Gastroesophageal sphincter (tissue), 4 donors: ENCODE results near the gene NIP7. TPM values are rescaled to one million over a fixed set of nuclear protein-coding genes. Genes with fewer than 3 reads are reported as not detected.
"Not testable (repeated sequence)": the region's sequence is repeated elsewhere in the genome, so short reads cannot be mapped to it uniquely, and the experiment has no call there.

ENCODE experiments used
- ATAC-seq: fragments of 150-250 bp; one replicate; pipeline ENCODE4 v1.9.1; 2016; ENCODE audit warnings: mild to moderate bottlenecking, moderate library complexity
- H3K27ac ChIP-seq, 4 donors: fragments of 200-600 bp; sonication (generic) in 3 of 4; 1 replicate in 3 of 4; 2 replicates in 1 of 4; pipeline ENCODE4 v1.5.1; 2016 to 2019
- H3K27me3 ChIP-seq: fragments of 200-600 bp; sonication (generic); one replicate; pipeline ENCODE4 v1.5.1; 2019
- H3K36me3 ChIP-seq, 2 donors: fragments of 200-600 bp; sonication (generic); one replicate each; pipeline ENCODE4 v1.5.1; 2019; ENCODE audit warnings: control low read depth in 1 of 2
- H3K4me1 ChIP-seq, 3 donors: fragments of 200-600 bp; sonication (generic); 1 replicate in 2 of 3; 2 replicates in 1 of 3; pipeline ENCODE4 v1.5.1; 2016 to 2019; ENCODE audit warnings: control low read depth in 2 of 3
- H3K4me3 ChIP-seq, 2 donors: fragments of 200-600 bp; sonication (generic); one replicate each; pipeline ENCODE4 v1.5.1; 2019; ENCODE audit warnings: mild to moderate bottlenecking in 1 of 2, moderate library complexity in 1 of 2
- H3K9me3 ChIP-seq, 3 donors: fragments of 200-600 bp; sonication (generic); one replicate each; pipeline ENCODE4 v1.5.1; 2017 to 2019; ENCODE audit warnings: control low read depth in 2 of 3
- CTCF ChIP-seq, 4 experiments: fragments of 200-600 bp in 2 of 4; fragments of 450-650 bp in 2 of 4; sonication (generic) in 1 of 4; IDR thresholded peaks; one replicate each; pipeline ENCODE4 v1.5.1; 2017 to 2019; ENCODE audit warnings: antibody characterized with exemption in 4 of 4, mild to moderate bottlenecking in 2 of 4, moderate library complexity in 2 of 4
- EP300 ChIP-seq: sonication (generic); formaldehyde crosslinking; IDR thresholded peaks from one replicate; pipeline ENCODE4 v1.6.1; 2017; ENCODE audit warnings: antibody characterized with exemption, mild to moderate bottlenecking
- POLR2A ChIP-seq, 2 donors: fragments of 450-650 bp; IDR thresholded peaks; one replicate each; pipeline ENCODE4 v1.6.1; 2017; ENCODE audit warnings: antibody characterized with exemption in 2 of 2, mild to moderate bottlenecking in 2 of 2, moderate library complexity in 1 of 2
- POLR2AphosphoS5 ChIP-seq: sonication (generic); formaldehyde crosslinking; IDR thresholded peaks from one replicate; pipeline ENCODE4 v1.6.1; 2017; ENCODE audit warnings: antibody characterized with exemption
- WGBS, 2 donors: methylation state at CpG; one replicate each; pipeline ENCODE4 v1.1.5; 2018; ENCODE audit warnings: low coverage in 1 of 2; 5-methylcytosine and 5-hydroxymethylcytosine counted together
- total RNA-seq, 4 donors: library from RNA; depleted of rRNA; stranded (reverse); fragments of >200 nt; gene quantifications; one replicate each; pipeline ENCODE4 v1.1.0, GENCODE V29; 2016

The NIP7 gene
- total RNA-seq, 4 donors from 2014 or later = 7.5 to 18.9 (median 15.0) TPM

GRCh38 chr16:69349536-69349935 lies 10.0 kb downstream of the NIP7 start:
- ATAC-seq = no peak
- Histone ChIP-seq H3K27ac (no peak overlapping the region), H3K4me1 (no peaks in the 10 kb centered on the region), H3K9me3 (no peaks in the 10 kb centered on the region), H3K27me3 (no peaks in the 10 kb centered on the region), H3K4me3 (no peak overlapping the region), H3K36me3 (peaks cover 0 to 43% of the 10 kb centered on the region in 2 donors)
- 74 to 97% methylated on average over 5 to 6 of the region's 10 CpGs for WGBS, 2 donors
- TF ChIP-seq EP300 (no peak), POLR2A (IDR thresholded peaks at IDR 0.05) (no peak), CTCF (IDR thresholded peaks at IDR 0.05) (no peak), POLR2AphosphoS5 (no peak)

DNA sequence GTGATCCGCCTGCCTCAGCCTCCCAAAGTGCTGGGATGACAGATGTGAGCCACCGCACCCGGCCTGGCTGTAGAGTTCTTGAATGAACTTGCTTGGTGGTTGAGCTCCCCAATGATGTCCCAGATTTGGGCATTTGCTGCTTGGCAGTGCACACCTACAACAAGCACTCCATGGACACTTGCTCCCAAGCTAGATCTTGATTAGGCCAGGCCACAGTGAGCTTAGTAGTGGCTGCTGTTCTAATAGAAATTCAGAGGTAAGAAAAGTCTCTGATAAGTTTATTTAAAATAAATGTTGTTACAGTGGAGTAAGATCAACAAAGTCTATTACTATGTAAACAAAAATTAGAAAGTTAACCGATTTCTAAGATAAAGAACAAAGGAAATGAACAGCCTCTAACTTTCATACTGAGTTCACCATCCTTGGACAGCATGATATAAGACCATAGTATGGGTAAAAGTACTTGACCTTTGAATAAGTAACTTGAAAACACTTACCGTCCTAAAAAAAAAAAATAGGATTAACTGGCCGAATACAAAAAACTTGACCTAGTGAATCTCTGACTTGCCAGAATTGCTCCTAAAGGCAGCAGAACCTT lies 11.1 kb downstream of the NIP7 start:
- no peak for ATAC-seq
- Histone ChIP-seq H3K36me3 (peaks cover 0 to 43% of the 10 kb centered on the region in 2 donors), H3K27me3 (no peaks in the 10 kb centered on the region), H3K27ac (no peak overlapping the region), H3K4me1 (no peaks in the 10 kb centered on the region), H3K4me3 (no peak overlapping the region), H3K9me3 (no peaks in the 10 kb centered on the region)
- TF ChIP-seq EP300 (no peak), POLR2A (IDR thresholded peaks at IDR 0.05) (no peak), CTCF (IDR thresholded peaks at IDR 0.05) (no peak), POLR2AphosphoS5 (no peak)
- 69 to 71% methylated on average over 5 to 6 of the region's 6 CpGs for WGBS, 2 donors

GRCh38 chr16:69351309-69352027 lies 11.9 kb downstream of the NIP7 start, which contains the start of gene TMED6:
Gene TMED6, minus strand, starts transcription at chr16:69351786. Its CDS starts 33 bp downstream, at chr16:69351753.
- Histone ChIP-seq H3K4me1 (no peaks in the 10 kb centered on the region), H3K27ac (no peak within 1 kb of the TSS), H3K4me3 (no peak within 1 kb of the TSS), H3K27me3 (no peaks in the 10 kb centered on the region), H3K9me3 (no peaks in the 10 kb centered on the region), H3K36me3 (peaks cover 0 to 43% of the 10 kb centered on the region in 2 donors)
- no peak for TF ChIP-seq POLR2AphosphoS5
- TF ChIP-seq CTCF (IDR thresholded peaks at IDR 0.05) = no peak
- no peak for TF ChIP-seq EP300
- TF ChIP-seq POLR2A (IDR thresholded peaks at IDR 0.05) = no peak
- ATAC-seq = no peak
- WGBS, 2 donors = 77 to 90% methylated on average over 4 to 8 of the region's 12 CpGs

DNA sequence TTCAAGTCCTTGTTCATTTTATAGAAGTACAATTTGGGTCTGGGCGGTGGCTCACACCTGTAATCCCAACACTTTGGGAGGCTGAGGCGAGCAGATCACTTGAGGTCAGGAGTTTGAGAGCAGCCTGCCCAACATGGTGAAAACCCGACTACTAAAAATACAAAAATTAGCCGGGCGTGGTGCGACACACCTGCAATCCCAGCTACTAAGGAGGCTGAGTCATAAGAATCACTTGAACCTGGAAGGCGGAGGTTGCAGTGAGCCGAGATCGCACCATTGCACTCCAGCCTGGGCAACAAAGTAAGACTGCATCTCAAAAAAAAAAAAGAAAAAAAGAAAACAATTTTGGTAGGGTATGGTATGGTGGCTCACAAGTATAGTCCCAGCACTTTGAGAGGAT lies 20.5 kb downstream of the NIP7 start:
- not testable (repeated sequence) for H3K27me3 ChIP-seq, H3K27ac ChIP-seq, ATAC-seq, H3K4me1 ChIP-seq, H3K4me3 ChIP-seq, H3K9me3 ChIP-seq
- peaks cover 0 to 43% of the 10 kb centered on the region in 2 donors for H3K36me3 ChIP-seq
- 95% methylated on average over 7 of the region's 9 CpGs; no CpG with 5 or more reads in 1 of the 2 donors for WGBS, 2 donors

- Histone ChIP-seq H3K27ac (no peak overlapping the region), H3K4me1 (no peaks in the 10 kb centered on the region), H3K36me3 (peaks cover 0 to 75% of the 10 kb centered on the region in 2 donors), H3K4me3 (no peak overlapping the region), H3K27me3 (no peaks in the 10 kb centered on the region), H3K9me3 (no peaks in the 10 kb centered on the region)
- 89 to 95% methylated on average over 4 of the region's 5 CpGs for WGBS, 2 donors
- ATAC-seq = no peak
- no peak for TF ChIP-seq CTCF (IDR thresholded peaks at IDR 0.05)
Measured at GRCh38 chr16:69363281-69363717, 23.7 kb downstream of the NIP7 start.
